Endodermal cell (in vitro differentiated cells): ENCODE measurements around the gene KLK4. TPM values are rescaled to one million over a fixed set of nuclear protein-coding genes. Genes with fewer than 3 reads are reported as not detected.

Source experiments
- DNase-seq: peaks from one replicate; pipeline ENCODE4 v3.0.0-alpha.2; 2017
- H3K27ac ChIP-seq: 2 replicates; pipeline ENCODE4 v1.5.1; 2013; ENCODE audit warnings: mild to moderate bottlenecking, low read depth, low read length, moderate library complexity
- H3K27me3 ChIP-seq: 2 replicates; pipeline ENCODE4 v1.6.1; 2013; ENCODE audit warnings: mild to moderate bottlenecking, low read length, moderate library complexity; ENCODE audit not compliant: insufficient read depth, control insufficient read depth, poor library complexity, severe bottlenecking
- H3K36me3 ChIP-seq: 2 replicates; pipeline ENCODE4 v1.7.0; 2013; ENCODE audit warnings: mild to moderate bottlenecking, low read length, moderate library complexity; ENCODE audit not compliant: control insufficient read depth, insufficient read depth
- H3K4me1 ChIP-seq: one replicate; pipeline ENCODE4 v1.7.0; 2013; ENCODE audit warnings: low read length; ENCODE audit not compliant: control insufficient read depth, insufficient read depth
- H3K4me3 ChIP-seq: 2 replicates; pipeline ENCODE4 v1.5.1; 2013; ENCODE audit warnings: mild to moderate bottlenecking, low read length, moderate library complexity
- H3K9ac ChIP-seq: 2 replicates; pipeline ENCODE4 v1.6.1; 2013; ENCODE audit warnings: mild to moderate bottlenecking, low read length, moderate library complexity; ENCODE audit not compliant: poor library complexity, severe bottlenecking; ENCODE audit errors: extremely low read depth
- H3K9me3 ChIP-seq: 2 replicates; pipeline ENCODE4 v1.6.1; 2013; ENCODE audit warnings: mild to moderate bottlenecking, low read length, moderate library complexity; ENCODE audit not compliant: control insufficient read depth
- H3K27ac Mint-ChIP-seq: 2 replicates; pipeline ENCODE4 v1.8.0; 2020; ENCODE audit warnings: mixed read lengths
- H3K27me3 Mint-ChIP-seq: 2 replicates; pipeline ENCODE4 v1.8.0; 2021; ENCODE audit warnings: mild to moderate bottlenecking, mixed read lengths; ENCODE audit not compliant: insufficient read depth
- H3K36me3 Mint-ChIP-seq: 2 replicates; pipeline ENCODE4 v1.8.0; 2020; ENCODE audit warnings: low read depth, mixed read lengths
- H3K4me1 Mint-ChIP-seq: 2 replicates; pipeline ENCODE4 v1.8.0; 2020; ENCODE audit warnings: mixed read lengths
- H3K4me3 Mint-ChIP-seq: 2 replicates; pipeline ENCODE4 v1.8.0; 2020; ENCODE audit warnings: mild to moderate bottlenecking, moderate library complexity, mixed read lengths
- H3K9me3 Mint-ChIP-seq: 2 replicates; pipeline ENCODE4 v1.8.0; 2020; ENCODE audit warnings: mild to moderate bottlenecking, mixed read lengths
- CTCF ChIP-seq: fragments of 200-600 bp; sonication (generic); conservative IDR thresholded peaks from 2 replicates; pipeline ENCODE4 v1.5.0; 2021; ENCODE audit warnings: antibody characterized with exemption, mild to moderate bottlenecking
- WGBS, 2 experiments: methylation state at CpG; one replicate each; pipeline versions ENCODE4 v1.1.5 to v1.1.7; 2013; ENCODE audit warnings: missing lambda C conversion rate in 2 of 2, mixed read lengths in 1 of 2; ENCODE audit not compliant: insufficient coverage in 1 of 2, insufficient read length in 1 of 2; 5-methylcytosine and 5-hydroxymethylcytosine counted together
- total RNA-seq, 2 donors: library from RNA; stranded (reverse); fragmentation: NEBNext Ultra II Directional in 1 of 2; extraction: Animal tissue kit (Norgen Biotek cat#: 25700) in 1 of 2; gene quantifications; 2 replicates in 1 of 2; 3 replicates in 1 of 2; pipeline ENCODE4 v1.2.1, GENCODE V29; 2021

KLK4 gene
- total RNA-seq, 2 donors from 2014 or later = not detected

GRCh38 chr19:50880241-50880640, 31.0 kb downstream of the KLK4 start:
- H3K27ac ChIP-seq = no peak overlapping the region
- WGBS, 2 experiments = 70 to 78% methylated on average over 5 of the region's 5 CpGs
- no peak overlapping the region for H3K4me3 ChIP-seq
- Mint-ChIP-seq H3K27me3 (peaks cover 58% of the 10 kb centered on the region), H3K36me3 (no peaks in the 10 kb centered on the region), H3K4me3 (no peak overlapping the region), H3K4me1 (no peaks in the 10 kb centered on the region), H3K27ac (no peak overlapping the region), H3K9me3 (no peaks in the 10 kb centered on the region)
- no peak for TF ChIP-seq CTCF
- no peaks in the 10 kb centered on the region for H3K36me3 ChIP-seq
- H3K27me3 ChIP-seq = no peaks in the 10 kb centered on the region
- no peak overlapping the region for H3K9ac ChIP-seq
- no peak for DNase-seq
- peaks cover 5% of the 10 kb centered on the region for H3K9me3 ChIP-seq
- H3K4me1 ChIP-seq = no peaks in the 10 kb centered on the region

- Mint-ChIP-seq H3K36me3 (no peaks in the 10 kb centered on the region), H3K9me3 (no peaks in the 10 kb centered on the region), H3K4me3 (no peak overlapping the region), H3K4me1 (no peaks in the 10 kb centered on the region), H3K27me3 (peaks cover 44% of the 10 kb centered on the region), H3K27ac (no peak overlapping the region)
- no peak for TF ChIP-seq CTCF
- Histone ChIP-seq H3K9me3 (peaks cover 5% of the 10 kb centered on the region), H3K4me1 (no peaks in the 10 kb centered on the region), H3K27me3 (no peaks in the 10 kb centered on the region), H3K4me3 (no peak overlapping the region), H3K27ac (no peak overlapping the region), H3K9ac (no peak overlapping the region), H3K36me3 (no peaks in the 10 kb centered on the region)
- no peak for DNase-seq
- WGBS, 2 experiments = 61 to 75% methylated on average over 3 to 5 of the region's 5 CpGs
These were observed 32.3 kb downstream of the KLK4 start for GRCh38 chr19:50878851-50879250.

GRCh38 chr19:50877338-50877737, 33.9 kb downstream of the KLK4 start:
- H3K27ac Mint-ChIP-seq = no peak overlapping the region
- no peak overlapping the region for H3K4me3 Mint-ChIP-seq
- H3K9me3 ChIP-seq = peaks cover 5% of the 10 kb centered on the region
- H3K27me3 Mint-ChIP-seq = peaks cover 39% of the 10 kb centered on the region
- H3K4me1 ChIP-seq = no peaks in the 10 kb centered on the region
- no peaks in the 10 kb centered on the region for H3K4me1 Mint-ChIP-seq
- H3K9me3 Mint-ChIP-seq = no peaks in the 10 kb centered on the region
- H3K36me3 Mint-ChIP-seq = no peaks in the 10 kb centered on the region
- H3K27me3 ChIP-seq = no peaks in the 10 kb centered on the region
- H3K4me3 ChIP-seq = no peak overlapping the region
- TF ChIP-seq CTCF = no peak
- no peak overlapping the region for H3K27ac ChIP-seq
- no peaks in the 10 kb centered on the region for H3K36me3 ChIP-seq
- WGBS, 2 experiments = 61 to 70% methylated on average over 3 to 8 of the region's 8 CpGs
- H3K9ac ChIP-seq = no peak overlapping the region
- peak; percentile 66 for DNase-seq
